ENCODE measurements around the gene APH1A.

GRCh38 chr1:150226486-150226885 lies 42.3 kb downstream of the APH1A start:
- TF ChIP-seq CTCF (IDR thresholded peaks at IDR 0.05; ENCODE audit: low read length), result no peak
- no peak for TF ChIP-seq EZH2 (optimal IDR thresholded peaks at IDR 0.05; ENCODE audit: low read depth, low read length)
- no peak for TF ChIP-seq EZH2phosphoT487 (IDR thresholded peaks at IDR 0.05; ENCODE audit: low read length)
